K562 (cell line): ENCODE data around the gene PRDX4. TPM values are rescaled to one million over a fixed set of nuclear protein-coding genes. Genes with fewer than 3 reads are reported as not detected.

Experiments used
- ATAC-seq: fragments of 200-7000 bp; cut with Tn5 transposase; 3 replicates; pipeline ENCODE4 v1.9.1; 2020; ENCODE audit warnings: moderate library complexity
- BruUV-seq: library from RNA; stranded (reverse); fragments of 400-500 nt; replicated peaks from 2 replicates; lab custom pipeline; 2021; lab: Mats Ljungman, UMichigan
- CTCF ChIA-PET: fragments of 300-600 bp; formaldehyde crosslinking; extraction: SDS; loops from one replicate; lab custom pipeline; 2021; ENCODE audit warnings: low intra/inter-chr PET ratio; lab: Yijun Ruan, JAX
- POLR2A ChIA-PET: fragments of 300-600, 350-650 bp; sonication (Branson Sonifier 250); formaldehyde crosslinking; extraction: SDS; loops from one replicate; lab custom pipeline; 2021; ENCODE audit warnings: antibody characterized with exemption, inconsistent platforms; lab: Yijun Ruan, JAX
- DNase-seq, 4 experiments: peaks; one replicate each; pipeline versions ENCODE4 v3.0.0 to v3.0.0-alpha.2; 2011 to 2018; ENCODE audit warnings: low spot score in 3 of 4, mixed read lengths in 3 of 4; ENCODE audit errors: extremely low read depth in 1 of 4
- FAIRE-seq: peaks from 2 replicates; lab custom pipeline; 2011; peaks lifted over from hg19 to GRCh38; lab: Jason Lieb, UNC
- H2AFZ ChIP-seq: 2 replicates; pipeline ENCODE4 v1.6.0; 2011; ENCODE audit warnings: low read depth, low read length, control low read depth, inconsistent platforms
- H3K27ac ChIP-seq: fragments of 200-600 bp; 3 replicates; pipeline ENCODE4 v1.8.0; 2011; ENCODE audit warnings: low read depth, mild to moderate bottlenecking, control low read depth, inconsistent platforms, low read length, moderate library complexity, mixed read lengths; ENCODE audit errors: extremely low read depth
- H3K27me3 ChIP-seq, 2 experiments: fragments of 300-600 bp in 1 of 2; 2 replicates in 1 of 2; 3 replicates in 1 of 2; pipeline versions ENCODE4 v1.6.0 to v1.8.0; 2011; ENCODE audit warnings: inconsistent platforms in 2 of 2, low read length in 2 of 2, mild to moderate bottlenecking in 1 of 2, mixed read lengths in 1 of 2, moderate library complexity in 1 of 2; ENCODE audit not compliant: control insufficient read depth in 2 of 2, insufficient read depth in 2 of 2
- H3K36me3 ChIP-seq: fragments of 300-600 bp; 3 replicates; pipeline ENCODE4 v1.8.0; 2011; ENCODE audit warnings: mild to moderate bottlenecking, low read length, inconsistent platforms; ENCODE audit not compliant: control insufficient read depth, insufficient read depth
- H3K4me1 ChIP-seq, 2 experiments: fragments of 200-600 bp in 1 of 2; replicated peaks in 1 of 2; 2 replicates in 1 of 2; 3 replicates in 1 of 2; pipeline versions ENCODE4 v1.5.1 to v1.8.0; 2011; ENCODE audit warnings: inconsistent platforms in 2 of 2, low read length in 2 of 2, mild to moderate bottlenecking in 1 of 2, mixed read lengths in 1 of 2, moderate library complexity in 1 of 2; ENCODE audit not compliant: control insufficient read depth in 2 of 2, insufficient read depth in 2 of 2
- H3K4me2 ChIP-seq: 2 replicates; pipeline ENCODE4 v1.6.1; 2011; ENCODE audit warnings: low read length, control low read depth, inconsistent platforms, mixed read lengths; ENCODE audit not compliant: insufficient read depth
- H3K4me3 ChIP-seq: fragments of 200-600 bp; sonication (generic), shearing (Covaris generic); 2 replicates; pipeline ENCODE4 v1.5.1; 2016; ENCODE audit warnings: control low read depth, inconsistent platforms
- H3K79me2 ChIP-seq: fragments of 200-600 bp; 3 replicates; pipeline ENCODE4 v1.8.0; 2011; ENCODE audit warnings: low read length, inconsistent platforms; ENCODE audit not compliant: control insufficient read depth, insufficient read depth
- H3K9ac ChIP-seq, 2 experiments: 2 replicates each; pipeline versions ENCODE4 v1.6.0 to v1.6.1; 2011; ENCODE audit warnings: low read depth in 2 of 2, low read length in 2 of 2, control low read depth in 1 of 2, inconsistent platforms in 1 of 2, mild to moderate bottlenecking in 1 of 2, mixed read lengths in 1 of 2; ENCODE audit not compliant: insufficient read depth in 1 of 2
- H3K9me1 ChIP-seq: one replicate; pipeline ENCODE4 v1.6.0; 2011; ENCODE audit warnings: inconsistent platforms, mild to moderate bottlenecking, low read length, moderate library complexity; ENCODE audit not compliant: control insufficient read depth, insufficient read depth
- H3K9me3 ChIP-seq: replicated peaks from 2 replicates; pipeline ENCODE4 v1.5.1; 2011; ENCODE audit warnings: low read depth, low read length, inconsistent platforms; ENCODE audit not compliant: control insufficient read depth, insufficient read depth
- H4K20me1 ChIP-seq: replicated peaks from 2 replicates; pipeline ENCODE4 v1.6.1; 2011; ENCODE audit warnings: low read length, inconsistent platforms, mixed read lengths; ENCODE audit not compliant: control insufficient read depth, insufficient read depth
- ARHGAP35 ChIP-seq: fragments of 450-650 bp; IDR thresholded peaks from 2 replicates; pipeline ENCODE4 v1.6.1; 2018; ENCODE audit not compliant: partially characterized antibody
- ARNT ChIP-seq, 2 experiments: fragments of 450-650 bp; IDR thresholded peaks; 2 replicates each; pipeline ENCODE4 v1.6.1; 2016; ENCODE audit warnings: mild to moderate bottlenecking in 1 of 2
- BRCA1 ChIP-seq, 2 experiments: fragments of 450-650 bp in 1 of 2; sonication (generic) in 1 of 2; formaldehyde crosslinking in 1 of 2; IDR thresholded peaks; 2 replicates each; pipeline versions ENCODE4 v1.5.0 to v1.6.1; 2017 to 2020; ENCODE audit warnings: mild to moderate bottlenecking in 1 of 2, missing genetic modification reagents in 1 of 2
- ESRRB ChIP-seq: fragments of 250-450 bp; sonication (Bioruptor Pico); IDR thresholded peaks from 2 replicates; pipeline ENCODE4 v1.5.0; 2020; ENCODE audit warnings: mild to moderate bottlenecking, moderate library complexity, borderline replicate concordance
- MYNN ChIP-seq, 2 experiments: sonication (generic); formaldehyde crosslinking in 1 of 2; IDR thresholded peaks; 2 replicates each; pipeline versions ENCODE4 v1.5.0 to v1.6.1; 2016 to 2020; ENCODE audit warnings: antibody characterized with exemption in 1 of 2, missing genetic modification reagents in 1 of 2
- PTRF ChIP-seq: fragments of 450-650 bp; IDR thresholded peaks from 2 replicates; pipeline ENCODE4 v1.6.1; 2016; ENCODE audit warnings: mild to moderate bottlenecking, missing genetic modification characterization, missing compliant biosample characterization
- RFX1 ChIP-seq: fragments of 450-650 bp; IDR thresholded peaks from 2 replicates; pipeline ENCODE4 v1.6.1; 2016; ENCODE audit warnings: mild to moderate bottlenecking, moderate library complexity
- XRCC5 ChIP-seq: fragments of 200-400 bp; formaldehyde crosslinking; IDR thresholded peaks from 2 replicates; pipeline ENCODE4 v1.6.1; 2017; ENCODE audit warnings: low read depth, mild to moderate bottlenecking, low read length
- ZBTB1 ChIP-seq: sonication (generic); formaldehyde crosslinking; IDR thresholded peaks from 2 replicates; pipeline ENCODE4 v1.8.1; 2023; ENCODE audit warnings: missing genetic modification reagents, low read depth, mild to moderate bottlenecking, borderline replicate concordance
- ZNF449 ChIP-seq: fragments of 250-450 bp; sonication (Bioruptor Pico); IDR thresholded peaks from 2 replicates; pipeline ENCODE4 v1.8.0; 2022; ENCODE audit warnings: moderate library complexity, mild to moderate bottlenecking, inconsistent platforms
- ZNF76 ChIP-seq: fragments of 250-450 bp; sonication (Bioruptor Pico); IDR thresholded peaks from 2 replicates; pipeline ENCODE4 v1.4.0; 2020; ENCODE audit warnings: mild to moderate bottlenecking, moderate library complexity, borderline replicate concordance
- ZNF79 ChIP-seq: fragments of 250-450 bp; sonication (Bioruptor Pico); IDR thresholded peaks from 2 replicates; pipeline ENCODE4 v1.4.0; 2020; ENCODE audit warnings: low read depth, mild to moderate bottlenecking, moderate library complexity
- WGBS: fragments of 100-300 bp; shearing (Covaris generic); methylation state at CpG from one replicate; pipeline ENCODE4 v1.1.6; 2016; ENCODE audit warnings: low coverage, mixed read lengths; ENCODE audit not compliant: insufficient coverage; ENCODE audit errors: missing lambda C conversion rate; 5-methylcytosine and 5-hydroxymethylcytosine counted together
- in situ Hi-C: fragments of 300-500 bp; cut with MboI; formaldehyde crosslinking; loops from 4 replicates; pipeline ENCODE4 v1.15.0; 2018; ENCODE audit warnings: inconsistent platforms, mixed read lengths
- intact Hi-C: fragments of 100-400 bp; cut with micrococcal nuclease; formaldehyde crosslinking; loops from 2 replicates; pipeline ENCODE4 v1.14.2; 2022
- polyA plus RNA-seq, 8 experiments: library from polyadenylated mRNA; depleted of rRNA in 4 of 8; stranded (reverse) in 5 of 8; unstranded in 3 of 8; fragments of >200 nt; fragmentation: Nextera tagmentation in 2 of 8; fragmentation: Illumina TruSeq in 1 of 8; extraction: Ambion mirVana in 2 of 8; extraction: Trizol in 1 of 8; gene quantifications; 2 replicates each; pipeline versions ENCODE4 v1.2.1 to v1.2.3, GENCODE V29; 2011 to 2014; ENCODE audit warnings: inconsistent platforms in 1 of 8, missing spikeins in 1 of 8
- total RNA-seq, 7 experiments: library from RNA; depleted of rRNA in 6 of 7; stranded (reverse); fragments of >200 nt in 6 of 7; fragmentation: Illumina TruSeq in 2 of 7; extraction: Trizol in 2 of 7; gene quantifications; 2 replicates each; pipeline versions ENCODE4 v1.2.1 to v1.2.3, GENCODE V29; 2011 to 2021; ENCODE audit warnings: low replicate concordance in 1 of 7

Gene PRDX4
- total and polyA plus RNA-seq, 9 of the 15 experiments (the other 6 are each of a cell fraction or from before 2014, with no cell fraction given): 28.6 to 253 (median 153) TPM

GRCh38 chrX:23729214-23729613 is 61.9 kb downstream of the PRDX4 start:
- in situ Hi-C loops: no loop called here
- FAIRE-seq: no peak

More at GRCh38 chrX:23729214-23729613, 61.9 kb downstream of the PRDX4 start:
- Histone ChIP-seq H3K9ac (no peak overlapping the region), H3K4me1 (no peaks in the 10 kb centered on the region), H3K79me2 (no peaks in the 10 kb centered on the region), H3K27me3 (no peaks in the 10 kb centered on the region), H4K20me1 (no peaks in the 10 kb centered on the region), H2AFZ (no peak overlapping the region), H3K27ac (no peak overlapping the region), H3K4me3 (no peak overlapping the region), H3K9me3 (no peaks in the 10 kb centered on the region), H3K4me2 (no peak overlapping the region), H3K9me1 (no peaks in the 10 kb centered on the region), H3K36me3 (peaks cover 39% of the 10 kb centered on the region)
- ChIA-PET CTCF (no interaction called here), POLR2A (interaction anchor here (0.8 kb wide), 1 partner anchor 51 kb away, joined by 3 read pairs; no protein-coding TSS in a partner anchor)
- TF ChIP-seq ZNF449 (CRISPR knock-in tag): no peak
- TF ChIP-seq ARHGAP35: no peak
- no peak for TF ChIP-seq XRCC5
- TF ChIP-seq RFX1: no peak
- TF ChIP-seq BRCA1 (IDR thresholded peaks at IDR 0.05): no peak
- TF ChIP-seq BRCA1 (CRISPR knock-in tag; IDR thresholded peaks at IDR 0.05): no peak
- no peak for TF ChIP-seq MYNN (IDR thresholded peaks at IDR 0.05)
- no peak for TF ChIP-seq MYNN (CRISPR knock-in tag; IDR thresholded peaks at IDR 0.05)
- no peak for TF ChIP-seq ARNT (IDR thresholded peaks at IDR 0.05)
- no peak for TF ChIP-seq ESRRB (CRISPR knock-in tag)
- no peak for TF ChIP-seq ZNF76
- TF ChIP-seq ZBTB1 (CRISPR knock-in tag): no peak
- TF ChIP-seq ZNF79 (CRISPR knock-in tag): no peak
- no peak for TF ChIP-seq PTRF
- DNase-seq: no peak
- no TSS peak for BruUV-seq
- intact Hi-C loops: no loop called here
- ATAC-seq: no peak
- WGBS: 100% methylated on average over 1 of the region's 1 CpG
